GM18498 (cell line): Measurements from ENCODE around the gene RAB15.
"Not testable (repeated sequence)": the region's sequence is repeated elsewhere in the genome, so short reads cannot be mapped to it uniquely, and the experiment has no call there.

Source experiments
- ATAC-seq: cut with Tn5 transposase; IDR thresholded peaks from one replicate; pipeline ENCODE4 v1.9.1; 2021; ENCODE audit warnings: mild to moderate bottlenecking, moderate library complexity; ENCODE audit not compliant: unreplicated experiment

Gene RAB15

GRCh38 chr14:64914237-64915028, 57.7 kb downstream of the RAB15 start, which contains the start of gene CHURC1:
CHURC1 (plus strand) TSS chr14:64914455; CDS start chr14:64914496, 41 bp downstream.
- peak; percentile 98 for ATAC-seq

- ATAC-seq = not testable (repeated sequence)
Measured at GRCh38 chr14:64913477-64913876, 58.7 kb downstream of the RAB15 start.

- no peak for ATAC-seq
Measured at GRCh38 chr14:64912261-64912660, 59.9 kb downstream of the RAB15 start.

- ATAC-seq = no peak
Measured at GRCh38 chr14:64910847-64911495, 61.2 kb downstream of the RAB15 start.

GRCh38 chr14:64906022-64906421, 66.1 kb downstream of the RAB15 start:
- no peak for ATAC-seq

- ATAC-seq = no peak
Measured at GRCh38 chr14:64899958-64900357, 72.2 kb downstream of the RAB15 start.
